ENCODE data around the gene GPR33. TPM values are rescaled to one million over a fixed set of nuclear protein-coding genes. Genes with fewer than 3 reads are reported as not detected.
A peak's percentile ranks its signal among the peaks of the same experiment; 100 is the strongest.
"Not testable (repeated sequence)": the region's sequence is repeated elsewhere in the genome, so short reads cannot be mapped to it uniquely, and the experiment has no call there.

GPR33 gene
- polyA plus RNA-seq, 1 of the 3 experiments (the other 2 are of a cell fraction) = not detected

- TF ChIP-seq PBX3 (IDR thresholded peaks at IDR 0.05) (no peak), GATA2 (CRISPR knock-in tag; IDR thresholded peaks at IDR 0.05) (no peak), EP300 (IDR thresholded peaks at IDR 0.05; ENCODE audit: borderline replicate concordance in 1 of 2, low read depth in 1 of 2, low read length in 1 of 2) (no peak), GABPA (IDR thresholded peaks at IDR 0.05; ENCODE audit: low read depth) (no peak), EZH2phosphoT487 (IDR thresholded peaks at IDR 0.05; ENCODE audit: borderline replicate concordance, low read depth) (no peak), TAF1 (IDR thresholded peaks at IDR 0.05; ENCODE audit: borderline replicate concordance, low read depth, low read length) (no peak), JUND (IDR thresholded peaks at IDR 0.05) (no peak), REST (IDR thresholded peaks at IDR 0.05; ENCODE audit: low read depth, low read length) (no peak), TEAD4 (IDR thresholded peaks at IDR 0.05; ENCODE audit: borderline replicate concordance, insufficient read depth) (no peak), MXI1 (IDR thresholded peaks at IDR 0.05; ENCODE audit: low read depth, low read length) (no peak)
These were observed 22.7 kb downstream of the GPR33 start (continued) for GRCh38 chr14:31465111-31465510.

- DNase-seq; H3K9ac ChIP-seq; H3K27ac ChIP-seq (ENCODE audit: low read depth in 2 of 2, low read length in 1 of 2); POLR2A ChIA-PET; H3K4me3 ChIP-seq (ENCODE audit: low read depth in 2 of 2, low read length in 1 of 2); H3K36me3 ChIP-seq (replicated peaks in 1 of 2; ENCODE audit: control insufficient read depth in 1 of 2, insufficient read depth in 2 of 2, low read length in 1 of 2); H4K20me1 ChIP-seq (ENCODE audit: insufficient read depth); H3K79me2 ChIP-seq (ENCODE audit: insufficient read depth); H3K4me1 ChIP-seq (ENCODE audit: control insufficient read depth in 1 of 2, insufficient read depth in 2 of 2, low read depth in 1 of 2, low read length in 1 of 2); H3K9me2 ChIP-seq; H3K9me3 ChIP-seq; H3K4me2 ChIP-seq; H3F3A ChIP-seq (replicated peaks; ENCODE audit: insufficient read depth); H3K27me3 ChIP-seq (ENCODE audit: insufficient read depth): not testable (repeated sequence)
- 62% methylated on average over 2 of the region's 2 CpGs for whole genome bisulfite sequencing (ENCODE audit: low lambda C conversion rate)
- CTCF ChIA-PET = interaction anchor here (0.6 to 0.7 kb wide), 3 partner anchors 10 to 371 kb away, joined by 3 read pairs; no protein-coding TSS in a partner anchor
- H2AFZ ChIP-seq (ENCODE audit: low read depth) = 0 out of 2 replicates have a peak overlapping the region, but pooled peaks have one; percentile 39
These were observed 25.4 kb downstream of the GPR33 start for GRCh38 chr14:31462450-31462849.

GRCh38 chr14:31461545-31461944 lies 26.3 kb downstream of the GPR33 start:
- H3K9me3 ChIP-seq = no peaks in the 10 kb centered on the region
- no peak overlapping the region for H3K4me2 ChIP-seq
- H3K4me3 ChIP-seq (ENCODE audit: low read depth in 2 of 2, low read length in 1 of 2) = no peak overlapping the region
- H3F3A ChIP-seq (replicated peaks; ENCODE audit: insufficient read depth) = no peaks in the 10 kb centered on the region
- 95% methylated on average over 3 of the region's 3 CpGs for WGBS (ENCODE audit: low lambda C conversion rate)
- H3K9me2 ChIP-seq = no peaks in the 10 kb centered on the region
- no peak overlapping the region for H3K9ac ChIP-seq
- H3K27ac ChIP-seq (ENCODE audit: low read depth in 2 of 2, low read length in 1 of 2) = no peak overlapping the region
- POLR2A ChIA-PET = no interaction called here
- H3K36me3 ChIP-seq (replicated peaks in 1 of 2; ENCODE audit: control insufficient read depth in 1 of 2, insufficient read depth in 2 of 2, low read length in 1 of 2) = no peaks in the 10 kb centered on the region
- TF ChIP-seq MXI1 (IDR thresholded peaks at IDR 0.05; ENCODE audit: low read depth, low read length) (no peak), NFIC (IDR thresholded peaks at IDR 0.05; ENCODE audit: borderline replicate concordance) (no peak), POLR2AphosphoS5 (IDR thresholded peaks at IDR 0.05; ENCODE audit: low read depth, low read length) (no peak), MEF2A (IDR thresholded peaks at IDR 0.05; ENCODE audit: borderline replicate concordance, low read depth) (no peak)
- peaks cover 4% of the 10 kb centered on the region in 2 experiments; a peak in 2 of 4 replicates for H3K4me1 ChIP-seq (ENCODE audit: control insufficient read depth in 1 of 2, insufficient read depth in 2 of 2, low read depth in 1 of 2, low read length in 1 of 2)
- H3K79me2 ChIP-seq (ENCODE audit: insufficient read depth) = peaks cover under 1% of the 10 kb centered on the region; the same call in 1 of the 2 replicates
- H4K20me1 ChIP-seq (ENCODE audit: insufficient read depth) = no peaks in the 10 kb centered on the region
- no peaks in the 10 kb centered on the region for H3K27me3 ChIP-seq (ENCODE audit: insufficient read depth)
- CTCF ChIA-PET = interaction anchor here (0.6 kb wide), 2 partner anchors 8 to 372 kb away, joined by 3 read pairs; no protein-coding TSS in a partner anchor
- H2AFZ ChIP-seq (ENCODE audit: low read depth) = no peak overlapping the region
- DNase-seq = no peak
